Fibroblast of lung (primary cell): Measurements from ENCODE around the gene DDIT4. TPM values are rescaled to one million over a fixed set of nuclear protein-coding genes. Genes with fewer than 3 reads are reported as not detected.

ENCODE experiments used
- DNase-seq, 2 donors: peaks; one replicate each; pipeline versions ENCODE4 v3.0.0 to v3.0.0-alpha.2; 2010; ENCODE audit warnings: low read depth in 2 of 2
- H2AFZ ChIP-seq: 2 replicates; pipeline ENCODE4 v1.5.1; 2012; ENCODE audit warnings: low read length, control low read depth, inconsistent platforms
- H3K27ac ChIP-seq: 2 replicates; pipeline ENCODE4 v1.5.1; 2011; ENCODE audit warnings: low read length, control low read depth; ENCODE audit not compliant: insufficient read depth
- H3K27me3 ChIP-seq: 2 replicates; pipeline ENCODE4 v1.5.1; 2011; ENCODE audit warnings: mild to moderate bottlenecking, low read length; ENCODE audit not compliant: control insufficient read depth, insufficient read depth
- H3K36me3 ChIP-seq: 2 replicates; pipeline ENCODE4 v1.5.1; 2011; ENCODE audit warnings: low read length; ENCODE audit not compliant: control insufficient read depth, insufficient read depth
- H3K4me1 ChIP-seq: 2 replicates; pipeline ENCODE4 v1.5.1; 2011; ENCODE audit warnings: low read length; ENCODE audit not compliant: control insufficient read depth, insufficient read depth; ENCODE audit errors: extremely low read depth
- H3K4me2 ChIP-seq: 2 replicates; pipeline ENCODE4 v1.5.1; 2011; ENCODE audit warnings: low read length, control low read depth; ENCODE audit not compliant: insufficient read depth; ENCODE audit errors: extremely low read depth
- H3K4me3 ChIP-seq, 4 experiments: fragments of 200-600 bp in 1 of 4; sonication (generic) in 1 of 4; replicated peaks in 1 of 4; 2 replicates each; pipeline ENCODE4 v1.5.1; 2011 to 2016; ENCODE audit warnings: low read length in 4 of 4, low read depth in 3 of 4, mild to moderate bottlenecking in 3 of 4, control low read depth in 2 of 4, inconsistent platforms in 1 of 4, mixed read lengths in 1 of 4; ENCODE audit not compliant: insufficient read depth in 1 of 4; ENCODE audit errors: control extremely low read depth in 1 of 4
- H3K79me2 ChIP-seq: 2 replicates; pipeline ENCODE4 v1.5.1; 2012; ENCODE audit warnings: mild to moderate bottlenecking, low read length, inconsistent platforms; ENCODE audit not compliant: control insufficient read depth, insufficient read depth
- H3K9ac ChIP-seq: 2 replicates; pipeline ENCODE4 v1.5.1; 2011; ENCODE audit warnings: mild to moderate bottlenecking, low read length, control low read depth; ENCODE audit not compliant: insufficient read depth
- H3K9me3 ChIP-seq: 2 replicates; pipeline ENCODE4 v1.5.1; 2012; ENCODE audit warnings: low read depth, low read length; ENCODE audit not compliant: control insufficient read depth, insufficient read depth
- H4K20me1 ChIP-seq: 2 replicates; pipeline ENCODE4 v1.5.1; 2011; ENCODE audit warnings: low read length; ENCODE audit not compliant: control insufficient read depth, insufficient read depth; ENCODE audit errors: extremely low read depth
- CTCF ChIP-seq, 2 donors: IDR thresholded peaks in 1 of 2; conservative IDR thresholded peaks in 1 of 2; 1 replicate in 1 of 2; 2 replicates in 1 of 2; pipeline ENCODE4 v1.5.1; 2011 to 2012; ENCODE audit warnings: low read length in 2 of 2, control low read depth in 1 of 2, inconsistent platforms in 1 of 2, low read depth in 1 of 2, mild to moderate bottlenecking in 1 of 2
- EZH2 ChIP-seq: IDR thresholded peaks from 2 replicates; pipeline ENCODE4 v1.5.1; 2012; ENCODE audit warnings: low read length, control low read depth, mild to moderate bottlenecking; ENCODE audit errors: missing control alignments
- polyA plus RNA-seq, 2 donors: library from polyadenylated mRNA; depleted of rRNA in 1 of 2; stranded (reverse) in 1 of 2; unstranded in 1 of 2; fragments of >200 nt; gene quantifications; 2 replicates each; pipeline ENCODE4 v1.2.1, GENCODE V29; 2011 to 2012; ENCODE audit warnings: missing spikeins in 1 of 2
- total RNA-seq: library from RNA; depleted of rRNA; stranded (reverse); fragments of >200 nt; gene quantifications from 2 replicates; pipeline ENCODE4 v1.2.1, GENCODE V29; 2014

The DDIT4 gene
- total and polyA plus RNA-seq, 2 donors (not counting 1 experiment from before 2014, with no cell fraction given), result 51.3 to 662 TPM

GRCh38 chr10:72316386-72316700, 42.6 kb downstream of the DDIT4 start:
- no peak overlapping the region for H3K4me3 ChIP-seq
- H3K9ac ChIP-seq, result no peak overlapping the region
- no peak for DNase-seq
- no peaks in the 10 kb centered on the region for H3K9me3 ChIP-seq
- H3K36me3 ChIP-seq, result no peaks in the 10 kb centered on the region
- H4K20me1 ChIP-seq, result no peaks in the 10 kb centered on the region
- H2AFZ ChIP-seq, result no peak overlapping the region
- TF ChIP-seq EZH2, result no peak
- H3K27me3 ChIP-seq, result no peaks in the 10 kb centered on the region
- H3K27ac ChIP-seq, result no peak overlapping the region
- H3K79me2 ChIP-seq, result no peaks in the 10 kb centered on the region
- peaks cover 34% of the 10 kb centered on the region for H3K4me1 ChIP-seq
- H3K4me2 ChIP-seq, result no peak overlapping the region

- H3K9ac ChIP-seq, result no peak overlapping the region
- no peak for TF ChIP-seq EZH2
- TF ChIP-seq CTCF (conservative IDR thresholded peaks at IDR 0.05 in 1 of 2, IDR thresholded peaks at IDR 0.05 in 1 of 2; ENCODE audit: low read depth in 1 of 2, low read length in 2 of 2), result no peak
- H3K36me3 ChIP-seq, result no peaks in the 10 kb centered on the region
- no peaks in the 10 kb centered on the region for H3K27me3 ChIP-seq
- no peak overlapping the region for H3K27ac ChIP-seq
- no peaks in the 10 kb centered on the region for H3K9me3 ChIP-seq
- DNase-seq, result no peak
- H2AFZ ChIP-seq, result no peak overlapping the region
- H3K4me3 ChIP-seq, result no peak overlapping the region
- no peaks in the 10 kb centered on the region for H4K20me1 ChIP-seq
- H3K79me2 ChIP-seq, result no peaks in the 10 kb centered on the region
- H3K4me2 ChIP-seq, result no peak overlapping the region
- peaks cover 39% of the 10 kb centered on the region for H3K4me1 ChIP-seq
Measured at GRCh38 chr10:72316748-72317435, 43.2 kb downstream of the DDIT4 start.

- Histone ChIP-seq H3K9ac (no peak overlapping the region), H3K36me3 (no peaks in the 10 kb centered on the region)
Measured at GRCh38 chr10:72318418-72319262, 44.9 kb downstream of the DDIT4 start.

More at GRCh38 chr10:72318418-72319262, 44.9 kb downstream of the DDIT4 start:
- H3K9me3 ChIP-seq, result no peaks in the 10 kb centered on the region
- H3K27me3 ChIP-seq, result no peaks in the 10 kb centered on the region
- no peaks in the 10 kb centered on the region for H3K79me2 ChIP-seq
- peak overlapping the region in 1 of 4 experiments; percentile 9 for H3K4me3 ChIP-seq
- H3K4me2 ChIP-seq, result no peak overlapping the region
- DNase-seq, result no peak
- H3K4me1 ChIP-seq, result peaks cover 45% of the 10 kb centered on the region
- TF ChIP-seq EZH2 (no peak), CTCF (conservative IDR thresholded peaks at IDR 0.05 in 1 of 2, IDR thresholded peaks at IDR 0.05 in 1 of 2; ENCODE audit: low read depth in 1 of 2, low read length in 2 of 2) (no peak)
- no peaks in the 10 kb centered on the region for H4K20me1 ChIP-seq
- H2AFZ ChIP-seq, result no peak overlapping the region
- H3K27ac ChIP-seq, result peak overlapping the region; percentile 92
